GM12878 (cell line): ENCODE data around the gene RANBP6. TPM values are rescaled to one million over a fixed set of nuclear protein-coding genes. Genes with fewer than 3 reads are reported as not detected.
A peak's percentile ranks its signal among the peaks of the same experiment; 100 is the strongest.

Source experiments
- ATAC-seq: fragments of 200-7000 bp; cut with Tn5 transposase; 3 replicates; pipeline ENCODE4 v1.9.1; 2020; ENCODE audit warnings: mild to moderate bottlenecking, moderate library complexity
- BruUV-seq: library from RNA; stranded (reverse); fragments of 400-500 nt; replicated peaks from 2 replicates; lab custom pipeline; 2021; lab: Mats Ljungman, UMichigan
- CTCF ChIA-PET: fragments of 300-600 bp; sonication (Branson Sonifier 250); formaldehyde crosslinking; extraction: SDS; loops from one replicate; lab custom pipeline; 2021; ENCODE audit warnings: inconsistent platforms; lab: Yijun Ruan, JAX
- POLR2A ChIA-PET: fragments of 350-600 bp; formaldehyde crosslinking; extraction: SDS; loops from one replicate; lab custom pipeline; 2021; ENCODE audit warnings: inconsistent platforms; lab: Charles Lee
- RAD21 ChIA-PET: fragments of 300-600 bp; sonication (Branson Sonifier 250); formaldehyde crosslinking; loops from one replicate; lab custom pipeline; 2023; ENCODE audit warnings: antibody characterized with exemption; ENCODE audit not compliant: unreplicated experiment; lab: Charles Lee
- SMC1A ChIA-PET: fragments of 300-600 bp; sonication (Branson Sonifier 250); formaldehyde crosslinking; loops from one replicate; lab custom pipeline; 2023; ENCODE audit not compliant: unreplicated experiment, uncharacterized antibody; lab: Charles Lee
- DNase-seq: peaks from one replicate; pipeline ENCODE4 v3.0.0-alpha.2; 2011; ENCODE audit warnings: low read depth, low spot score
- FAIRE-seq: peaks from 3 replicates; lab custom pipeline; 2011; peaks lifted over from hg19 to GRCh38; lab: Jason Lieb, UNC
- H2AFZ ChIP-seq: 2 replicates; pipeline ENCODE4 v1.6.0; 2011; ENCODE audit warnings: low read depth, low read length, control low read depth; ENCODE audit not compliant: control insufficient read depth
- H3K27ac ChIP-seq: 2 replicates; pipeline ENCODE4 v1.5.1; 2011; ENCODE audit warnings: control low read depth; ENCODE audit not compliant: control insufficient read depth, insufficient read depth
- H3K27me3 ChIP-seq, 2 experiments: replicated peaks in 1 of 2; 2 replicates each; pipeline versions ENCODE4 v1.6.0 to v1.6.1; 2011; ENCODE audit warnings: low read length in 1 of 2; ENCODE audit not compliant: control insufficient read depth in 2 of 2, insufficient read depth in 2 of 2
- H3K36me3 ChIP-seq, 2 experiments: 2 replicates each; pipeline ENCODE4 v1.5.1; 2011; ENCODE audit warnings: low read length in 1 of 2; ENCODE audit not compliant: control insufficient read depth in 2 of 2, insufficient read depth in 2 of 2
- H3K4me1 ChIP-seq: 2 replicates; pipeline ENCODE4 v1.6.1; 2011; ENCODE audit warnings: mild to moderate bottlenecking, low read length, moderate library complexity, mixed read lengths; ENCODE audit not compliant: control insufficient read depth, insufficient read depth
- H3K4me2 ChIP-seq: 2 replicates; pipeline ENCODE4 v1.6.0; 2011; ENCODE audit warnings: control low read depth; ENCODE audit not compliant: control insufficient read depth, insufficient read depth
- H3K4me3 ChIP-seq: fragments of 200-600 bp; sonication (generic); 2 replicates; pipeline ENCODE4 v1.5.1; 2016
- H3K79me2 ChIP-seq: 2 replicates; pipeline ENCODE4 v1.6.0; 2011; ENCODE audit warnings: low read length; ENCODE audit not compliant: control insufficient read depth, insufficient read depth
- H3K9ac ChIP-seq: 2 replicates; pipeline ENCODE4 v1.8.0; 2011; ENCODE audit warnings: low read length, control low read depth, mixed read lengths; ENCODE audit not compliant: control insufficient read depth, insufficient read depth
- H3K9me3 ChIP-seq: replicated peaks from 3 replicates; pipeline ENCODE4 v1.5.1; 2011; ENCODE audit warnings: mild to moderate bottlenecking, low read length; ENCODE audit not compliant: control insufficient read depth, insufficient read depth
- H4K20me1 ChIP-seq: 2 replicates; pipeline ENCODE4 v1.6.0; 2011; ENCODE audit not compliant: control insufficient read depth, insufficient read depth
- ESRRA ChIP-seq: IDR thresholded peaks from 2 replicates; pipeline ENCODE4 v1.6.1; 2012; ENCODE audit warnings: mild to moderate bottlenecking, low read length, improper control_type of control experiment
- IRF4 ChIP-seq: IDR thresholded peaks from 2 replicates; pipeline ENCODE4 v1.6.1; 2011; ENCODE audit warnings: low read depth, low read length
- JUND ChIP-seq: IDR thresholded peaks from 2 replicates; pipeline ENCODE4 v1.6.1; 2012; ENCODE audit warnings: low read depth, mild to moderate bottlenecking, low read length, improper control_type of control experiment, moderate library complexity
- RAD21 ChIP-seq: IDR thresholded peaks from 2 replicates; pipeline ENCODE4 v1.6.1; 2011; ENCODE audit warnings: mild to moderate bottlenecking, low read depth, low read length, moderate library complexity; ENCODE audit not compliant: insufficient read depth
- RB1 ChIP-seq: fragments of 450-650 bp; formaldehyde crosslinking; IDR thresholded peaks from 2 replicates; pipeline ENCODE4 v1.6.1; 2017; ENCODE audit warnings: mild to moderate bottlenecking, borderline replicate concordance
- SMC3 ChIP-seq: IDR thresholded peaks from 2 replicates; pipeline ENCODE4 v1.6.1; 2011; ENCODE audit warnings: low read length, improper control_type of control experiment, borderline replicate concordance
- TAF1 ChIP-seq: IDR thresholded peaks from 2 replicates; pipeline ENCODE4 v1.6.1; 2011; ENCODE audit warnings: mild to moderate bottlenecking, low read depth, low read length, borderline replicate concordance
- ZNF384 ChIP-seq: IDR thresholded peaks from 2 replicates; pipeline ENCODE4 v1.6.1; 2012; ENCODE audit warnings: low read depth, mild to moderate bottlenecking, low read length, improper control_type of control experiment, borderline replicate concordance
- in situ Hi-C: fragments of 300-500 bp; cut with MboI; formaldehyde crosslinking; loops from 9 replicates; pipeline ENCODE4 v1.14.3; 2018; ENCODE audit warnings: mixed read lengths
- intact Hi-C: fragments of 100-400 bp; cut with micrococcal nuclease; formaldehyde crosslinking; loops from one replicate; pipeline ENCODE4 v1.14.2; 2022; ENCODE audit not compliant: unreplicated experiment
- polyA plus RNA-seq, 11 experiments: library from polyadenylated mRNA; depleted of rRNA in 4 of 11; unstranded in 6 of 11; stranded (reverse) in 5 of 11; fragments of >200 nt; fragmentation: Nextera tagmentation in 4 of 11; fragmentation: Illumina TruSeq in 1 of 11; extraction: Ambion mirVana in 4 of 11; extraction: Trizol in 1 of 11; gene quantifications; 1 replicate in 1 of 11; 2 replicates in 10 of 11; pipeline versions ENCODE4 v1.2.1 to v1.2.3, GENCODE V29; 2011 to 2016; ENCODE audit warnings: inconsistent platforms in 2 of 11, missing spikeins in 2 of 11, low read depth in 1 of 11
- total RNA-seq, 4 experiments: library from RNA; depleted of rRNA in 3 of 4; stranded (reverse); fragments of >200 nt in 3 of 4; fragmentation: Illumina TruSeq in 1 of 4; extraction: Trizol in 1 of 4; gene quantifications; 2 replicates each; pipeline versions ENCODE4 v1.2.1 to v1.2.3, GENCODE V29; 2013 to 2021
- TF ChIP-seq, protein P1 (sequence below): IDR thresholded peaks from 2 replicates; pipeline ENCODE4 v1.6.1; 2011; ENCODE audit warnings: mild to moderate bottlenecking, low read depth, low read length, moderate library complexity; ENCODE audit not compliant: insufficient replicate concordance
- TF ChIP-seq, protein P2 (sequence below): fragments of 450-650 bp; IDR thresholded peaks from 2 replicates; pipeline ENCODE4 v1.6.1; 2016; ENCODE audit warnings: mild to moderate bottlenecking
- TF ChIP-seq, protein P3 (sequence below): fragments of 450-650 bp; IDR thresholded peaks from 2 replicates; pipeline ENCODE4 v1.6.1; 2014; ENCODE audit warnings: mild to moderate bottlenecking
- TF ChIP-seq, protein P4 (sequence below): fragments of 150-350 bp; IDR thresholded peaks from 2 replicates; pipeline ENCODE4 v1.6.1; 2016; ENCODE audit warnings: low read depth, low read length

The RANBP6 gene
- total and polyA plus RNA-seq, 10 of the 15 experiments (the other 5 are each of a cell fraction or from before 2014, with no cell fraction given), result 10.9 to 26.9 (median 19.4) TPM

DNA sequence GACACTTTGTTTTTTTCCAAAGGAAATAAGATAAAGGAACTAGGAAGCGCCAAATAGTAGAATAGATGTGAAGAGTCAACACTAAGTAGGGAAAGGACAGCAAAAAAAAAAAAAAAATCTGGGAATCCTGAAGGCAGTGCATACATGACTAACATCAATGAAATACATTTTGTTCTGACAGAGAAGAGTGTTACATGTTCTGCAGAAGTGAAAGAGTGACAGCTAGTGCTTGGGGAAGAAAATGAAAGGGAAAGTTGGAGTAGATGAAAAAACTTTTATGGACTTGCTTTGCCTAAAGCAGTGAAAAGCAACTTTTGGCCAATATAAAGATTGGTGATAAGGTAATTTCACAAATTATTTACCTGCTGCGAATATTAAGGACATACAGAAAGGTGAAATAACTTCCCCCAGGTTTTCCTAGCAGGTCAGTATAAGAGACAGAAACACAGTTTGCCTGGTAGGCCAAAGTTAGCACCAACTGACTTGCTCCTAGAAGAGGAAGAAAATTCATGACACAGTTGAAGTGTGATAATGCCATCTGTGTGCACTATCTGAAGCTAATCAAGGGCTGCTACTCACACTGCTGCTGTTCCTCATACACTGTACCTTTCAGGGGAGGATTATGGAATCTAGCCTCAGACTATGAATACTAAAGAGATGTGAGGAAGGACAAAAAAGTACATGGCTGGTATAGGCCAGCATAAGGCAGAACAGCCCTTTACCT, 38.6 kb downstream of the RANBP6 start (continued):
- TF ChIP-seq, protein P1, sequence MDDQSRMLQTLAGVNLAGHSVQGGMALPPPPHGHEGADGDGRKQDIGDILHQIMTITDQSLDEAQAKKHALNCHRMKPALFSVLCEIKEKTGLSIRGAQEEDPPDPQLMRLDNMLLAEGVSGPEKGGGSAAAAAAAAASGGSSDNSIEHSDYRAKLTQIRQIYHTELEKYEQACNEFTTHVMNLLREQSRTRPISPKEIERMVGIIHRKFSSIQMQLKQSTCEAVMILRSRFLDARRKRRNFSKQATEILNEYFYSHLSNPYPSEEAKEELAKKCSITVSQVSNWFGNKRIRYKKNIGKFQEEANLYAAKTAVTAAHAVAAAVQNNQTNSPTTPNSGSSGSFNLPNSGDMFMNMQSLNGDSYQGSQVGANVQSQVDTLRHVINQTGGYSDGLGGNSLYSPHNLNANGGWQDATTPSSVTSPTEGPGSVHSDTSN, result no peak
- TF ChIP-seq, protein P2, sequence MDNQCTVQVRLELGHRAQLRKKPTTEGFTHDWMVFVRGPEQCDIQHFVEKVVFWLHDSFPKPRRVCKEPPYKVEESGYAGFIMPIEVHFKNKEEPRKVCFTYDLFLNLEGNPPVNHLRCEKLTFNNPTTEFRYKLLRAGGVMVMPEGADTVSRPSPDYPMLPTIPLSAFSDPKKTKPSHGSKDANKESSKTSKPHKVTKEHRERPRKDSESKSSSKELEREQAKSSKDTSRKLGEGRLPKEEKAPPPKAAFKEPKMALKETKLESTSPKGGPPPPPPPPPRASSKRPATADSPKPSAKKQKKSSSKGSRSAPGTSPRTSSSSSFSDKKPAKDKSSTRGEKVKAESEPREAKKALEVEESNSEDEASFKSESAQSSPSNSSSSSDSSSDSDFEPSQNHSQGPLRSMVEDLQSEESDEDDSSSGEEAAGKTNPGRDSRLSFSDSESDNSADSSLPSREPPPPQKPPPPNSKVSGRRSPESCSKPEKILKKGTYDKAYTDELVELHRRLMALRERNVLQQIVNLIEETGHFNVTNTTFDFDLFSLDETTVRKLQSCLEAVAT, result 0 out of 2 replicates have a peak, but pooled peaks have one; percentile 24
- TF ChIP-seq RAD21 (peak; percentile 70), ZNF384 (peak; percentile 47; the same call in 1 of the 2 replicates), SMC3 (peak; percentile 52; the same call in 1 of the 2 replicates)
- TF ChIP-seq, all 136 proteins: peak for 13

DNA sequence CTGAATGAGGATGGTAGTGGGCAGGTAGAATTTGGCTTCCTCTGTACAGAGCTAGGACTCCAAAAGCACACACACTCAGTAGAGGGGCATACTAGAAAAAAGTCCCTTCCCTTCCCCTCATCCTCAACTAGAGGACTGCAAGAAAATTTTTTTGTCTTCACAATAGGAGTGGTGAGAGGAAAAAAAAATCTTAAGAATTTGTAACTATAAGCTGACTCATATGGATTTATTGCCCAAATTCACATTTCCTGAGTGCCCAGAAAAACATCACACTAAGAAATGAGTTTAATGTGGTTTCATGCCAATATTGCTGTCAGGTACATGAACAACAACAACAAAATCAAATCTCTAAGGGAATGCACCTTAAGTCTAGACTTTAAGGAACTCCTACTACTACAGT, 43.7 kb downstream of the RANBP6 start:
- BruUV-seq, result no TSS peak
- Histone ChIP-seq H3K4me2 (no peak overlapping the region), H3K36me3 (no peaks in the 10 kb centered on the region; a peak in 3 of 4 replicates), H3K4me1 (no peaks in the 10 kb centered on the region), H3K9ac (no peak overlapping the region), H4K20me1 (no peaks in the 10 kb centered on the region), H3K79me2 (no peaks in the 10 kb centered on the region), H2AFZ (no peak overlapping the region), H3K27me3 (no peaks in the 10 kb centered on the region), H3K27ac (no peak overlapping the region), H3K9me3 (no peaks in the 10 kb centered on the region; the same call in 2 of the 3 replicates), H3K4me3 (no peak overlapping the region)
- ChIA-PET CTCF (interaction anchor here (1.0 to 2.3 kb wide), 5 partner anchors 15 to 86 kb away, joined by 3 to 8 read pairs (median 5); no protein-coding TSS in a partner anchor), RAD21 (interaction anchor here (0.7 to 2.8 kb wide), 2 partner anchors 30 to 86 kb away, joined by 3 to 16 read pairs; no protein-coding TSS in a partner anchor), SMC1A (interaction anchor here (1.1 to 2.6 kb wide), 9 partner anchors 10 to 85 kb away, joined by 3 to 9 read pairs (median 4); no protein-coding TSS in a partner anchor)
- no peak for ATAC-seq
- peak; percentile 73 for FAIRE-seq
- no peak for DNase-seq
- in situ Hi-C loops, result no loop called here
- intact Hi-C loops, result no loop called here
- no peak for TF ChIP-seq JUND
- TF ChIP-seq RAD21, result no peak
- no peak for TF ChIP-seq TAF1
- TF ChIP-seq RB1, result no peak
- no peak for TF ChIP-seq IRF4
- TF ChIP-seq, protein P3, sequence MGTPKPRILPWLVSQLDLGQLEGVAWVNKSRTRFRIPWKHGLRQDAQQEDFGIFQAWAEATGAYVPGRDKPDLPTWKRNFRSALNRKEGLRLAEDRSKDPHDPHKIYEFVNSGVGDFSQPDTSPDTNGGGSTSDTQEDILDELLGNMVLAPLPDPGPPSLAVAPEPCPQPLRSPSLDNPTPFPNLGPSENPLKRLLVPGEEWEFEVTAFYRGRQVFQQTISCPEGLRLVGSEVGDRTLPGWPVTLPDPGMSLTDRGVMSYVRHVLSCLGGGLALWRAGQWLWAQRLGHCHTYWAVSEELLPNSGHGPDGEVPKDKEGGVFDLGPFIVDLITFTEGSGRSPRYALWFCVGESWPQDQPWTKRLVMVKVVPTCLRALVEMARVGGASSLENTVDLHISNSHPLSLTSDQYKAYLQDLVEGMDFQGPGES, result no peak
- TF ChIP-seq, protein P1, result no peak
- TF ChIP-seq, protein P4, sequence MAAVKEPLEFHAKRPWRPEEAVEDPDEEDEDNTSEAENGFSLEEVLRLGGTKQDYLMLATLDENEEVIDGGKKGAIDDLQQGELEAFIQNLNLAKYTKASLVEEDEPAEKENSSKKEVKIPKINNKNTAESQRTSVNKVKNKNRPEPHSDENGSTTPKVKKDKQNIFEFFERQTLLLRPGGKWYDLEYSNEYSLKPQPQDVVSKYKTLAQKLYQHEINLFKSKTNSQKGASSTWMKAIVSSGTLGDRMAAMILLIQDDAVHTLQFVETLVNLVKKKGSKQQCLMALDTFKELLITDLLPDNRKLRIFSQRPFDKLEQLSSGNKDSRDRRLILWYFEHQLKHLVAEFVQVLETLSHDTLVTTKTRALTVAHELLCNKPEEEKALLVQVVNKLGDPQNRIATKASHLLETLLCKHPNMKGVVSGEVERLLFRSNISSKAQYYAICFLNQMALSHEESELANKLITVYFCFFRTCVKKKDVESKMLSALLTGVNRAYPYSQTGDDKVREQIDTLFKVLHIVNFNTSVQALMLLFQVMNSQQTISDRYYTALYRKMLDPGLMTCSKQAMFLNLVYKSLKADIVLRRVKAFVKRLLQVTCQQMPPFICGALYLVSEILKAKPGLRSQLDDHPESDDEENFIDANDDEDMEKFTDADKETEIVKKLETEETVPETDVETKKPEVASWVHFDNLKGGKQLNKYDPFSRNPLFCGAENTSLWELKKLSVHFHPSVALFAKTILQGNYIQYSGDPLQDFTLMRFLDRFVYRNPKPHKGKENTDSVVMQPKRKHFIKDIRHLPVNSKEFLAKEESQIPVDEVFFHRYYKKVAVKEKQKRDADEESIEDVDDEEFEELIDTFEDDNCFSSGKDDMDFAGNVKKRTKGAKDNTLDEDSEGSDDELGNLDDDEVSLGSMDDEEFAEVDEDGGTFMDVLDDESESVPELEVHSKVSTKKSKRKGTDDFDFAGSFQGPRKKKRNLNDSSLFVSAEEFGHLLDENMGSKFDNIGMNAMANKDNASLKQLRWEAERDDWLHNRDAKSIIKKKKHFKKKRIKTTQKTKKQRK, result no peak
- no peak for TF ChIP-seq ESRRA
- TF ChIP-seq, all 136 proteins: peak for 0
- POLR2A ChIA-PET, result interaction anchor here (0.7 kb wide), 1 partner anchor 36 kb away, joined by 3 read pairs; no protein-coding TSS in a partner anchor
